ENCODE measurements around the gene CD8B. TPM values are rescaled to one million over a fixed set of nuclear protein-coding genes. Genes with fewer than 3 reads are reported as not detected.

Gene CD8B
- total and polyA plus RNA-seq, 2 experiments from 2014 or later, result not detected

DNA sequence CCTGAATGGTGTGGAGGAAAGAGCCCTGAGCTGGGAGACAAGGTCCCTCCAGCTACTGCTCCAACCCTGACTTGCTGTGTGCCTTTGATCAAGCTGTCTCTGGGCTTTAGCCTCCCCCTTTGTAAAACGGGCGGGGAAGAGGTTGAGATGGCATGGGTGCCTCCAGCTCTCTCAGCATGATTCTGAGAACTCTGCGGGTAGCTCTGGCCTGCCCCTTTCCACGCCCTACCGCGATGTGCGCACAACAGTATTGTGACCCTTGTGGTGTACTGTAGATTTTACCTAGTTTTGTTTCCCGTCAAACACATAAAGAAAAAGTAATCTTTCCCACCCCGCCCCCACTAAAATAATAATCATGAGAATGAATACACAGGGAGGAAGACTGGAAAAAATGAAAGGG, 76.2 kb downstream of the CD8B start:
- Histone ChIP-seq H3K27me3 (replicated peaks; ENCODE audit: insufficient read depth) (peaks cover 32% of the 10 kb centered on the region), H3K4me2 (ENCODE audit: unreplicated experiment) (no peak overlapping the region), H3K4me1 (ENCODE audit: insufficient read depth) (no peaks in the 10 kb centered on the region), H3K79me2 (ENCODE audit: insufficient read depth) (no peaks in the 10 kb centered on the region), H3K9me2 (ENCODE audit: insufficient read depth) (no peaks in the 10 kb centered on the region), H3F3A (ENCODE audit: insufficient read depth) (no peaks in the 10 kb centered on the region), H3K36me3 (ENCODE audit: low read depth) (no peaks in the 10 kb centered on the region), H2AFZ (no peak overlapping the region), H4K20me1 (ENCODE audit: insufficient read depth) (no peaks in the 10 kb centered on the region), H3K9me3 (ENCODE audit: low read depth) (no peaks in the 10 kb centered on the region), H3K4me3 (no peak overlapping the region), H3K27ac (no peak overlapping the region), H3K9ac (no peak overlapping the region)
- WGBS, 2 experiments (ENCODE audit: low coverage in 1 of 2, low lambda C conversion rate in 2 of 2, missing lambda C conversion rate in 2 of 2), result 76 to 86% methylated on average over 9 of the region's 9 CpGs
- in situ Hi-C loops (cut with MboI), result no loop called here
- TF ChIP-seq EZH2phosphoT487 (IDR thresholded peaks at IDR 0.05; ENCODE audit: insufficient read depth, low read depth) (no peak), EZH2 (IDR thresholded peaks at IDR 0.05; ENCODE audit: insufficient read depth, poor library complexity, severe bottlenecking) (no peak)
- DNase-seq, result no peak

DNA sequence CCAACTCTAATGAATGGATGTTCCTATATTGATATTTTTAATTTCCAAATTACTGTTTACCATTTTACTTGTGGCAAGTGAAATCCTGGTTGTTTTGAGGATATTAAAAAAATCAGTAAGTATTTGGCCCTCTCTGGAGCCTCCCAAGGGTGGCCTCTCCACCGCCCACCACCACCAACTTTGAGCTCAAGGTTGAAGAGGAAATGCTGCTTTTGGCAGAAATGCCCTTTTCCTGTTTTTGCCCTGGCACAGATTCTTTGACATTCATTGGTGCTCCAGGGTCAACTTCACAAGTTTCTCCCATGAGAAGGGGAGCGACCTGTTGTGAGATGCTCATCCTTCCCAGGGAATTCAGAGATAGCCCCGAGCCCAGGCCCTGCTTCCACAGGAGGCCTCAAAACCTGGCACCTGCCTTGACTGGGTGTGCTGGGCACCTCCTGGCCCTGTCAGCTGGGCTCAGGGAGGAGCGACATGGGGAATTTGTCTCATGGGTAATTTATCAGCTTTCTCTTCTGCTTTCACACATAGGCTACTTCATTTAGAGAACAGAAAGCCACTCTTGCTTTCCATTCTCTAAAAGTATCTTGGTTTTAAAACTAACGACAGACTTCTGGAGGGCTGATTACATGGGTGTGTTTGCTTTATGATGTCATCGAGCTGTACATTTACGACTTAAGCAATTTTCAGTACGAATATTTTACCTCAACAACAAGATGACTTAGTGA, 77.9 kb downstream of the CD8B start:
- Histone ChIP-seq H3K4me3 (no peak overlapping the region), H3K4me2 (ENCODE audit: unreplicated experiment) (no peak overlapping the region), H4K20me1 (ENCODE audit: insufficient read depth) (no peaks in the 10 kb centered on the region), H3F3A (ENCODE audit: insufficient read depth) (no peaks in the 10 kb centered on the region), H2AFZ (no peak overlapping the region), H3K9me3 (ENCODE audit: low read depth) (no peaks in the 10 kb centered on the region), H3K27ac (no peak overlapping the region), H3K9ac (no peak overlapping the region), H3K4me1 (ENCODE audit: insufficient read depth) (no peaks in the 10 kb centered on the region), H3K79me2 (ENCODE audit: insufficient read depth) (no peaks in the 10 kb centered on the region), H3K36me3 (ENCODE audit: low read depth) (no peaks in the 10 kb centered on the region), H3K27me3 (replicated peaks; ENCODE audit: insufficient read depth) (peaks cover 17% of the 10 kb centered on the region), H3K9me2 (ENCODE audit: insufficient read depth) (no peaks in the 10 kb centered on the region)
- TF ChIP-seq EZH2phosphoT487 (IDR thresholded peaks at IDR 0.05; ENCODE audit: insufficient read depth, low read depth) (no peak), EZH2 (IDR thresholded peaks at IDR 0.05; ENCODE audit: insufficient read depth, poor library complexity, severe bottlenecking) (no peak)
- in situ Hi-C loops (cut with MboI), result no loop called here
- DNase-seq, result no peak
- 71 to 76% methylated on average over 8 of the region's 8 CpGs for WGBS, 2 experiments (ENCODE audit: low coverage in 1 of 2, low lambda C conversion rate in 2 of 2, missing lambda C conversion rate in 2 of 2)

DNA sequence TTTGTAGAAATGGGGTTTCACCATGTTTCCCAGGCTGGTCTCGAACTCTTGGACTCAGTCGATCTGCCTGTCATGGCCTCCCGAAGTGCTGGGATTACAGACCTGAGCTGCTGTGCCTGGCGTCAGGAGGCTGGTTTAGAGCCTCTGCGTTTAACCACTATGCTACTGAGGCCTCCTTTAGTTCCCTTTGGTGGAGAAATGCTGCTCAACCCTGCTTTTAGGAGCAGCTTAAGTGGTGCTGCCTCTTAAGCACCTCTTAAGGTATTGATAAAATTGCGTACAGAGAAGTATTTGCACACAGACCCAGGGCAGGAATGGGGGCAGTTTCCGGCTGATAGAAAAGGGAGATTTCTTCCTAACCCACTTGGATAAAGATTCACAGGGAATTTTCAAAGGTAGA, 78.9 kb downstream of the CD8B start:
- no peaks in the 10 kb centered on the region for H4K20me1 ChIP-seq (ENCODE audit: insufficient read depth)
- no peaks in the 10 kb centered on the region for H3F3A ChIP-seq (ENCODE audit: insufficient read depth)
- H3K9ac ChIP-seq, result no peak overlapping the region
- 70 to 74% methylated on average over 7 of the region's 7 CpGs for WGBS, 2 experiments (ENCODE audit: low coverage in 1 of 2, low lambda C conversion rate in 2 of 2, missing lambda C conversion rate in 2 of 2)
- H3K4me3 ChIP-seq, result no peak overlapping the region
- H2AFZ ChIP-seq, result no peak overlapping the region
- TF ChIP-seq EZH2phosphoT487 (IDR thresholded peaks at IDR 0.05; ENCODE audit: insufficient read depth, low read depth), result no peak
- no peak for TF ChIP-seq EZH2 (IDR thresholded peaks at IDR 0.05; ENCODE audit: insufficient read depth, poor library complexity, severe bottlenecking)
- no peaks in the 10 kb centered on the region for H3K79me2 ChIP-seq (ENCODE audit: insufficient read depth)
- H3K27me3 ChIP-seq (replicated peaks; ENCODE audit: insufficient read depth), result peaks cover 10% of the 10 kb centered on the region; the same call in 1 of the 2 replicates
- no peaks in the 10 kb centered on the region for H3K9me2 ChIP-seq (ENCODE audit: insufficient read depth)
- no peak overlapping the region for H3K4me2 ChIP-seq (ENCODE audit: unreplicated experiment)
- in situ Hi-C loops (cut with MboI), result no loop called here
- H3K9me3 ChIP-seq (ENCODE audit: low read depth), result no peaks in the 10 kb centered on the region
- no peaks in the 10 kb centered on the region for H3K36me3 ChIP-seq (ENCODE audit: low read depth)
- no peak for DNase-seq
- no peaks in the 10 kb centered on the region for H3K4me1 ChIP-seq (ENCODE audit: insufficient read depth)
- no peak overlapping the region for H3K27ac ChIP-seq

DNA sequence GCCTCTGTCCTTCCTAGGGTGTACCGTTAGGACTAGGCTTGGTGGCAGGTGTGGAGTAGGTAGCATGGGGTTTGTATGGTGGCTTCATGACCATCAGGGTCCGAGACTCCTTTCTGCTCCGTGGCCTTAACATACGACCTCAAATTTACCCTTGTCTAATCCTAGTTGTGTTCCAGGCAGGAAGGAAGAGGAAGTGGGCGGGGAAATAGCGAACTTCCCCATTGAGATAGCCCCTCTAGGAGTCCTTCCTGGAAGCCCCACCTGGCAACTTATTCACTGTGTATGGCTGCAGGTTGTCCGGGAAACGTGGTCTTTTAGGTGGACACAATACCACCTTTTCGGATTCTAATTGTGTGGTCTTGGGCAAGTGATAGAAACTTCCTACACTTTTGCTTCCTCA, 80.3 kb downstream of the CD8B start:
- no peak overlapping the region for H3K4me3 ChIP-seq
- no peak for DNase-seq
- no peaks in the 10 kb centered on the region for H3K79me2 ChIP-seq (ENCODE audit: insufficient read depth)
- no peak overlapping the region for H2AFZ ChIP-seq
- in situ Hi-C loops (cut with MboI), result no loop called here
- no peaks in the 10 kb centered on the region for H3K9me2 ChIP-seq (ENCODE audit: insufficient read depth)
- H3K27ac ChIP-seq, result no peak overlapping the region
- no peaks in the 10 kb centered on the region for H3F3A ChIP-seq (ENCODE audit: insufficient read depth)
- H3K4me2 ChIP-seq (ENCODE audit: unreplicated experiment), result no peak overlapping the region
- H3K9ac ChIP-seq, result no peak overlapping the region
- H4K20me1 ChIP-seq (ENCODE audit: insufficient read depth), result no peaks in the 10 kb centered on the region
- H3K4me1 ChIP-seq (ENCODE audit: insufficient read depth), result no peaks in the 10 kb centered on the region
- H3K36me3 ChIP-seq (ENCODE audit: low read depth), result no peaks in the 10 kb centered on the region
- TF ChIP-seq EZH2 (IDR thresholded peaks at IDR 0.05; ENCODE audit: insufficient read depth, poor library complexity, severe bottlenecking) (no peak), EZH2phosphoT487 (IDR thresholded peaks at IDR 0.05; ENCODE audit: insufficient read depth, low read depth) (no peak)
- WGBS, 2 experiments (ENCODE audit: low coverage in 1 of 2, low lambda C conversion rate in 2 of 2, missing lambda C conversion rate in 2 of 2), result 57 to 61% methylated on average over 9 of the region's 9 CpGs
- H3K9me3 ChIP-seq (ENCODE audit: low read depth), result no peaks in the 10 kb centered on the region
- 0 out of 2 replicates have a peak, but pooled peaks cover 4% of the 10 kb centered on the region for H3K27me3 ChIP-seq (replicated peaks; ENCODE audit: insufficient read depth)
